B cell (primary cell): ENCODE results near the gene CTDP1. TPM values are rescaled to one million over a fixed set of nuclear protein-coding genes. Genes with fewer than 3 reads are reported as not detected.

Experiments used
- ATAC-seq: fragments of 200-7000 bp; cut with Tn5 transposase; one replicate; pipeline ENCODE4 v1.10.0; 2021; ENCODE audit warnings: low read depth, mild to moderate bottlenecking, moderate number of reproducible peaks, moderate library complexity
- CTCF ChIA-PET: fragments of 350-600 bp; sonication (Branson Sonifier 250); formaldehyde crosslinking; loops from one replicate; lab custom pipeline; 2021; ENCODE audit warnings: antibody characterized with exemption, inconsistent platforms; lab: Charles Lee
- POLR2A ChIA-PET: fragments of 350-600 bp; sonication (Branson Sonifier 250); formaldehyde crosslinking; loops from one replicate; lab custom pipeline; 2021; ENCODE audit warnings: antibody characterized with exemption; lab: Charles Lee
- DNase-seq: peaks from one replicate; pipeline ENCODE4 v3.0.0; 2013
- H2AFZ ChIP-seq: 2 replicates; pipeline ENCODE4 v1.6.1; 2012; ENCODE audit warnings: mild to moderate bottlenecking, low read depth, low read length; ENCODE audit not compliant: insufficient read depth, poor library complexity, severe bottlenecking
- H3K27ac ChIP-seq, 2 donors: 1 replicate in 1 of 2; 2 replicates in 1 of 2; pipeline ENCODE4 v1.5.1; 2012 to 2013; ENCODE audit warnings: low read length in 2 of 2, mild to moderate bottlenecking in 2 of 2, moderate library complexity in 1 of 2
- H3K27me3 ChIP-seq, 4 experiments: fragments of 200-600 bp in 1 of 4; sonication (generic) in 1 of 4; replicated peaks in 1 of 4; 1 replicate in 2 of 4; 2 replicates in 2 of 4; pipeline versions ENCODE4 v1.6.1 to v1.7.0; 2013 to 2016; ENCODE audit warnings: low read length in 3 of 4, mild to moderate bottlenecking in 2 of 4, mixed read lengths in 1 of 4, moderate library complexity in 1 of 4; ENCODE audit not compliant: insufficient read depth in 4 of 4, control insufficient read depth in 3 of 4; ENCODE audit errors: control extremely low read depth in 1 of 4
- H3K36me3 ChIP-seq, 2 experiments: replicated peaks in 1 of 2; 1 replicate in 1 of 2; 2 replicates in 1 of 2; pipeline versions ENCODE4 v1.6.1 to v1.7.1; 2013; ENCODE audit warnings: low read length in 1 of 2; ENCODE audit not compliant: insufficient read depth in 2 of 2, control insufficient read depth in 1 of 2; ENCODE audit errors: control extremely low read depth in 1 of 2, extremely low read depth in 1 of 2
- H3K4me1 ChIP-seq, 2 donors: fragments of 200-600 bp in 1 of 2; sonication (generic) in 1 of 2; 1 replicate in 1 of 2; 2 replicates in 1 of 2; pipeline versions ENCODE4 v1.5.1 to v1.6.1; 2013 to 2017; ENCODE audit warnings: low read length in 2 of 2; ENCODE audit not compliant: control insufficient read depth in 2 of 2, insufficient read depth in 2 of 2
- H3K4me2 ChIP-seq: replicated peaks from 2 replicates; pipeline ENCODE3; 2012; ENCODE audit warnings: mild to moderate bottlenecking, low read depth, low read length; ENCODE audit not compliant: poor library complexity, severe bottlenecking
- H3K4me3 ChIP-seq, 5 experiments: fragments of 200-600 bp in 1 of 5; sonication (generic) in 1 of 5; 1 replicate in 3 of 5; 2 replicates in 2 of 5; pipeline versions ENCODE4 v1.5.1 to v1.7.0; 2011 to 2016; ENCODE audit warnings: low read length in 4 of 5, mild to moderate bottlenecking in 4 of 5, low read depth in 2 of 5, control low read depth in 1 of 5, moderate library complexity in 1 of 5; ENCODE audit not compliant: insufficient read depth in 1 of 5; ENCODE audit errors: control extremely low read depth in 1 of 5, extremely low read depth in 1 of 5
- H3K79me2 ChIP-seq: fragments of 200-600 bp; sonication (generic); one replicate; pipeline ENCODE4 v1.6.0; 2016; ENCODE audit warnings: low read length; ENCODE audit not compliant: control insufficient read depth, insufficient read depth
- H3K9ac ChIP-seq: fragments of 200-600 bp; sonication (generic); 2 replicates; pipeline ENCODE4 v1.6.1; 2017; ENCODE audit warnings: mild to moderate bottlenecking, low read length, moderate library complexity
- H3K9me3 ChIP-seq, 3 donors: one replicate each; pipeline versions ENCODE4 v1.6.1 to v1.7.1; 2013; ENCODE audit warnings: low read length in 2 of 3; ENCODE audit not compliant: control insufficient read depth in 2 of 3, insufficient read depth in 1 of 3; ENCODE audit errors: control extremely low read depth in 1 of 3
- H4K20me1 ChIP-seq: 2 replicates; pipeline ENCODE4 v1.6.0; 2012; ENCODE audit warnings: mild to moderate bottlenecking, low read length; ENCODE audit not compliant: insufficient read depth, control insufficient read depth, poor library complexity, severe bottlenecking
- H3K27ac Mint-ChIP-seq: one replicate; pipeline ENCODE4 v1.8.0; 2021; ENCODE audit warnings: mixed read lengths
- H3K27me3 Mint-ChIP-seq: one replicate; pipeline ENCODE4 v1.8.0; 2021; ENCODE audit warnings: mixed read lengths
- H3K4me1 Mint-ChIP-seq: one replicate; pipeline ENCODE4 v1.8.0; 2021; ENCODE audit warnings: mixed read lengths
- H3K4me3 Mint-ChIP-seq: one replicate; pipeline ENCODE4 v1.8.0; 2021; ENCODE audit warnings: mixed read lengths
- H3K9me3 Mint-ChIP-seq: one replicate; pipeline ENCODE4 v1.8.0; 2022; ENCODE audit warnings: mixed read lengths; ENCODE audit not compliant: insufficient read depth
- CTCF ChIP-seq: fragments of 200-600 bp; IDR thresholded peaks from one replicate; pipeline ENCODE4 v1.8.0; 2022; ENCODE audit warnings: antibody characterized with exemption, mild to moderate bottlenecking
- EZH2 ChIP-seq: IDR thresholded peaks from 2 replicates; pipeline ENCODE4 v1.6.1; 2012; ENCODE audit warnings: borderline replicate concordance, low read depth, mild to moderate bottlenecking, moderate library complexity, low read length; ENCODE audit not compliant: insufficient read depth, poor library complexity, severe bottlenecking
- WGBS: methylation state at CpG from one replicate; pipeline ENCODE4 v1.1.5; 2013; ENCODE audit warnings: missing lambda C conversion rate; ENCODE audit not compliant: insufficient coverage; 5-methylcytosine and 5-hydroxymethylcytosine counted together
- intact Hi-C: fragments of 100-400 bp; cut with micrococcal nuclease; formaldehyde crosslinking; loops from one replicate; pipeline ENCODE4 v1.10.0; 2022
- polyA plus RNA-seq: library from polyadenylated mRNA; depleted of rRNA; stranded (reverse); fragments of >200 nt; gene quantifications from 2 replicates; pipeline ENCODE4 v1.2.3, GENCODE V29; 2012
- total RNA-seq, 2 donors: library from RNA; stranded (reverse); fragments of 120-200 nt in 1 of 2; gene quantifications; 1 replicate in 1 of 2; 2 replicates in 1 of 2; pipeline versions ENCODE4 v1.2.3 to v1.2.4, GENCODE V29; 2013 to 2022

Gene CTDP1
- total and polyA plus RNA-seq, 2 donors (not counting 1 experiment from before 2014, with no cell fraction given), result 14.3 to 33.3 TPM

- H4K20me1 ChIP-seq, result no peaks in the 10 kb centered on the region
- H3K27me3 ChIP-seq, result no peaks in the 10 kb centered on the region
- ChIA-PET CTCF (no interaction called here), POLR2A (no interaction called here)
- no peak for DNase-seq
- ATAC-seq, result no peak
- no peak overlapping the region for H3K9ac ChIP-seq
- Mint-ChIP-seq H3K4me1 (no peaks in the 10 kb centered on the region), H3K4me3 (no peak overlapping the region), H3K27me3 (peaks cover 6% of the 10 kb centered on the region), H3K27ac (no peak overlapping the region), H3K9me3 (peaks cover 2% of the 10 kb centered on the region)
- H2AFZ ChIP-seq, result no peak overlapping the region
- H3K36me3 ChIP-seq, result no peaks in the 10 kb centered on the region
- TF ChIP-seq CTCF (no peak), EZH2 (no peak)
- H3K4me1 ChIP-seq, result no peaks in the 10 kb centered on the region
- WGBS, result 89% methylated on average over 11 of the region's 14 CpGs
- no peaks in the 10 kb centered on the region for H3K79me2 ChIP-seq
- H3K4me3 ChIP-seq, result no peak overlapping the region
- intact Hi-C loops, result no loop called here
- no peak overlapping the region for H3K27ac ChIP-seq
- peaks cover 0 to 27% (median 10%) of the 10 kb centered on the region in 3 donors for H3K9me3 ChIP-seq
- H3K4me2 ChIP-seq, result no peak overlapping the region
These were observed 86.1 kb downstream of the CTDP1 start for GRCh38 chr18:79765491-79766245.

- intact Hi-C loops, result no loop called here
- Mint-ChIP-seq H3K4me1 (no peaks in the 10 kb centered on the region), H3K9me3 (peaks cover 2% of the 10 kb centered on the region), H3K4me3 (no peak overlapping the region), H3K27me3 (peaks cover 6% of the 10 kb centered on the region), H3K27ac (no peak overlapping the region)
- no peaks in the 10 kb centered on the region for H3K4me1 ChIP-seq
- no peak overlapping the region for H3K9ac ChIP-seq
- WGBS, result 79% methylated on average over 15 of the region's 16 CpGs
- H3K36me3 ChIP-seq, result no peaks in the 10 kb centered on the region
- H4K20me1 ChIP-seq, result no peaks in the 10 kb centered on the region
- no peak for DNase-seq
- ATAC-seq, result no peak
- no peaks in the 10 kb centered on the region for H3K27me3 ChIP-seq
- TF ChIP-seq EZH2 (no peak), CTCF (no peak)
- H3K4me3 ChIP-seq, result no peak overlapping the region
- no peak overlapping the region for H3K27ac ChIP-seq
- H3K9me3 ChIP-seq, result peaks cover 0 to 28% (median 10%) of the 10 kb centered on the region in 3 donors
- POLR2A ChIA-PET, result no interaction called here
- no peak overlapping the region for H2AFZ ChIP-seq
- H3K79me2 ChIP-seq, result no peaks in the 10 kb centered on the region
- no peak overlapping the region for H3K4me2 ChIP-seq
- CTCF ChIA-PET, result no interaction called here
These were observed 86.7 kb downstream of the CTDP1 start for GRCh38 chr18:79766308-79766707.
